Activated CD4-positive, alpha-beta T cell treated with anti-CD3 and anti-CD28 coated beads, Interleukin-2, amount 10 ng/mL, durations not matched to agents 24 days and 14 days (primary cell): Measurements from ENCODE around the gene JDP2. TPM values are rescaled to one million over a fixed set of nuclear protein-coding genes. Genes with fewer than 3 reads are reported as not detected.
A peak's percentile ranks its signal among the peaks of the same experiment; 100 is the strongest.

ENCODE experiments used
- DNase-seq: peaks from one replicate; pipeline ENCODE4 v3.0.0; 2022
- H3K27ac Mint-ChIP-seq: one replicate; pipeline ENCODE4 v1.8.0; 2022; ENCODE audit warnings: mild to moderate bottlenecking, mixed read lengths
- H3K27me3 Mint-ChIP-seq: one replicate; pipeline ENCODE4 v1.8.0; 2022; ENCODE audit warnings: mixed read lengths
- H3K36me3 Mint-ChIP-seq: one replicate; pipeline ENCODE4 v1.8.0; 2022; ENCODE audit warnings: low read depth, mild to moderate bottlenecking, mixed read lengths
- H3K4me1 Mint-ChIP-seq: one replicate; pipeline ENCODE4 v1.8.0; 2021; ENCODE audit warnings: mixed read lengths
- H3K4me3 Mint-ChIP-seq: one replicate; pipeline ENCODE4 v1.8.0; 2022; ENCODE audit warnings: mild to moderate bottlenecking, moderate library complexity, mixed read lengths
- H3K9me3 Mint-ChIP-seq: one replicate; pipeline ENCODE4 v1.8.0; 2021; ENCODE audit warnings: mixed read lengths
- intact Hi-C: fragments of 100-400 bp; cut with micrococcal nuclease; formaldehyde crosslinking; loops from one replicate; pipeline ENCODE4 v1.15.1; 2023
- total RNA-seq: library from RNA; stranded (reverse); gene quantifications from 2 replicates; pipeline ENCODE4 v1.2.3, GENCODE V29; 2022

Gene JDP2
- total RNA-seq, 1 donor from 2014 or later, result 1.1 TPM

DNA sequence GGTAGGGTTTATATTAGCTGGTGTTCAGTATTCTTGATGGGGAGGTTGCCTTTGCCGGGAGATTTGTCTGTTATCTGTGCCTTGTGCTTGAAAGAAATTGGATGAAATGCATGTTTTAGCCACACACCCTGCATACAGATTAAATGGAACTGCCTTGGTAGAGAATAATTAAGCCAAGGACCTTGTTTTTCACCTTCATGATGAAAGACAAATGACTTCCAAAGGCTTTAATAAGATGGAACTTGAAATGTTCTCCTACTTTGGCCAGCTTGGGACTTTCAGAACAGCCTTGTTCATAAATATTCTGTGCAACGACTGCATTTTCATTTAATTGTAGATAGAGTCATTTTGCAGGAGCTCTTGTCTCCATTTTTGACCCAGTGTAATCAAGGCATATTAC lies 21.2 kb downstream of the JDP2 start:
- no peak for DNase-seq
- no peaks in the 10 kb centered on the region for H3K9me3 Mint-ChIP-seq
- peaks cover 4% of the 10 kb centered on the region for H3K4me1 Mint-ChIP-seq
- no peaks in the 10 kb centered on the region for H3K27me3 Mint-ChIP-seq
- H3K27ac Mint-ChIP-seq, result no peak overlapping the region
- intact Hi-C loops, result no loop called here
- H3K4me3 Mint-ChIP-seq, result no peak overlapping the region
- no peaks in the 10 kb centered on the region for H3K36me3 Mint-ChIP-seq

DNA sequence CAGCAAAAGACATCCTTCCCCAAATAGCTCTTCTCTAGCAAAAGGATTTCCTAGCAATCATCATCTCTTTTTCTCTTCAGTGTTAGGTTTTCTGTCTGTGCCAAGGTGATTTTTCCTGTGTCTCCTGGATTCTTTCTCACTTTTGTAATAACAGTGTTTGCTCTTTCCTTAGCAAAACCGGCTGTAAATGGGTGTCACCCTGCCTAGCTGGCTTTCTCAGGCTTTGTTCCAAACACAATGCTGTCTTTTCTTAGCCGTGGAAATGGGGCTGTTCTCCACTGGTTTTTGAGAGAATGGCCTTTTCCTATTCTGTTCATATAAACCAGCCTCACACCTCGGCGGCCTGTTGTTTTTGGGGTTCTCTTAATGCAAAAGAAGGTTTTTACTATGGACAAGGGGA lies 21.9 kb downstream of the JDP2 start:
- peaks cover 4% of the 10 kb centered on the region for H3K4me1 Mint-ChIP-seq
- H3K27ac Mint-ChIP-seq, result no peak overlapping the region
- no peaks in the 10 kb centered on the region for H3K36me3 Mint-ChIP-seq
- no peaks in the 10 kb centered on the region for H3K9me3 Mint-ChIP-seq
- DNase-seq, result no peak
- no peak overlapping the region for H3K4me3 Mint-ChIP-seq
- H3K27me3 Mint-ChIP-seq, result no peaks in the 10 kb centered on the region
- intact Hi-C loops, result loop anchor here (5.0 kb wide), 1 partner anchor 142 kb away; no protein-coding TSS in a partner anchor

DNA sequence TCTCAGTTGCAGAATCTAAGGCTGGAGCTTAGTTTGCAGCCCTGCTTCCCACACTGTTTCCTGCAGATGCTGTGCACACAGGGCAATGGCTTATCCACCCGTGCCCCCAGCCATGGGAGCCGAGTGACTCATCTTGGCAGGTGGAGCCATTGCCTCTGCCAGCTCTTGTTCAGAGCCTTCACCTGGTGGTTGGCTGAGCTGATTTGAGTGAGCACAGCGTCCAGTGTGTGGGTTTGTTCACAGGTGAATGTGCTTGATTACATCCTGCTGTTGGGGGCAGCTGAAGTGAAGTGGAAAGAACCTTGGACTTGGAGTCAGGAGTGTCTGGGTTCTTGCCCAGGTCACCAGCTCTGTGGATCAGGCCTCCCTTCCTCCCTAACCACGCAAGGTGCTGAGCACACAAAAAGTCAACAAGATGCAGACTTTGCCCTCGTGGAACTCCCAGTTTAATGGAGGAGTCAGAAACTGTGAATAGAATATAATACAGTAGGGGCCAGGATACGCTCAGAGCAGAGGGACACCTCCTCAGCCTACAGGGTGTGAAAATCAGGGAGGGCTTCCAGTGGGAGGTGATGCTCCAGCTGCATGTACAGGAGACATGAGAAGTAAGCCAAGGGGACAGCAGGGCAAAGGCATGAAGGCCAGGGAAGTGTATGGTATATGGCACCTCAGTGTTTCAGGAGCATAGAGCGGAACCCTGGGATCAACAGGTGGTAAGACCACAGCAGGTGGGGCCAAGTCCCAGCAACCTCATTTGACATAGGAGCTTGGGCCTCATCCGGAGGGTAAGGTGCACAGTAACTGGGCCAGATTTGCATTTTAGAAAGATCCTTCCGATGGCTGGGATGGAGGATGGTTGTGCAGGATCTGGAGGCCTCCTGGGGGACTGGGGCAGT lies 22.8 kb downstream of the JDP2 start:
- Mint-ChIP-seq H3K4me1 (peaks cover 4% of the 10 kb centered on the region), H3K4me3 (no peak overlapping the region), H3K27me3 (no peaks in the 10 kb centered on the region), H3K27ac (no peak overlapping the region), H3K36me3 (no peaks in the 10 kb centered on the region), H3K9me3 (no peaks in the 10 kb centered on the region)
- DNase-seq, result no peak
- intact Hi-C loops, result loop anchor here (5.0 kb wide), 1 partner anchor 143 kb away; no protein-coding TSS in a partner anchor

DNA sequence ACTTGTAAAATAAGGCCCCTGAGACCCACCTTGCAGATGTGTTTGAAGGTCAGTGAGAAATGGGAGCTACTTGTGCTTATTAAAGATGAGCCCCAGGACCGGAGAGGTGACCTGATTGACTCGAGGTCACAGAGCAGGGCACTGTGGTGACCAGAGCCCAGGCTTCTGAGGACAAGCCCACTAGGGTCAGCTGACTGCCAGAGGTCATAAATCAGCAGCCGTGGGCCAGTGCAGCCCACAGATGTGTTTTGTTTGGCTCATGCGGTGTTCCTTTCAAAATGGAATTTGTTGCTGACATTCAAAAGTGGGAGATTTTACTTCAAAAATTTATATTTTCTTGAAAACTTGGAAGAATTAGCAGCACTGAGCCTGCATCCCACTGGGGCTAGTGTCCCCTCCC lies 24.5 kb downstream of the JDP2 start:
- no peak for DNase-seq
- intact Hi-C loops, result loop anchor here (5.0 kb wide), 1 partner anchor 145 kb away; no protein-coding TSS in a partner anchor
- Mint-ChIP-seq H3K4me3 (no peak overlapping the region), H3K27ac (no peak overlapping the region), H3K36me3 (no peaks in the 10 kb centered on the region), H3K9me3 (no peaks in the 10 kb centered on the region), H3K27me3 (no peaks in the 10 kb centered on the region), H3K4me1 (no peaks in the 10 kb centered on the region)

DNA sequence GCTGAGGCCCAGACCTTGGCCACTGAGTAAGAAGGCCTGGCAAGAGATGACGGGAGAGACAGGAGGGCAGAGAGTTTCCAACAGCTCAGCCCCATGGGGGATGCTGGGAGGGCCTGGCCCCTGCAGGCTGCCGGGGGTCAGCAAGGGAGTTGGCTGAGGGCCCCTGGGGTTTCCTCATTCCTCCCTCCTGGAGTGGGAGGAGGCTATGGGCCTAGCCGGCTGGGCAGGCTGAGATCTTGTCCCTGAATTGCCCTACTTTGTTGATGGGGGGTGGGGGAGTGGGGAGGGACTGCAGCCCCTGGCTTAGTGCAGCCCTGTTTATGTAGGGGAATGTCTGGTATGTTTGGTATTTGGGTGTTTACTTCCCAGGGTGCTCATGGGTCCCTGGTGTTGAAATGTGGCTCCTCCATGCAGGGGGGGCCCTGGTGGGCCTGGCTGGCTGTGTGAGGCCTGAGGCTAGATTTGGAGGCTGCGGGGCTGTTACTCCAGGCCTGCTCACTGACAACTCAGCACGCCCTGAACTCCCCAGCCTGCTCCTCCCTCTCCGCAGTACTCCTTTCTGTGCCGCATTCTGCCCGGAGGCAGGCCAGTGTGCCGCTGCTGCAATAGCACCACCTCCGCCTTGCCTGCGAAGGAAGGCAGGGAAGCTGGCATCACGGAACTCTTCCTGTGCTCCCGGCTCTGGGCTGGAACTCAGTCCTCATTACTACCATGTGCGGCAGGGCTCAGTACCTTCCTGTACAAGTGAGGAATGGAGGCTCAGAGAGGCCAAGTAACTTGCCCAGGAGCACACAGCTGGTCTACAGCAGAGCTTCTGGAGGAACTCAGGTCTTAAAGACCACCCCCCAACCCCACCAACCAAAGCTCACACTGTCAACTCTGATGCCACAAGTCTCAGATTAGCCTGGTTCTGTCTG lies 25.3 kb downstream of the JDP2 start:
- no peak for DNase-seq
- H3K4me1 Mint-ChIP-seq, result no peaks in the 10 kb centered on the region
- no peaks in the 10 kb centered on the region for H3K27me3 Mint-ChIP-seq
- intact Hi-C loops, result loop anchor here (5.0 kb wide), 1 partner anchor 146 kb away; no protein-coding TSS in a partner anchor
- no peaks in the 10 kb centered on the region for H3K9me3 Mint-ChIP-seq
- no peak overlapping the region for H3K4me3 Mint-ChIP-seq
- H3K27ac Mint-ChIP-seq, result no peak overlapping the region
- no peaks in the 10 kb centered on the region for H3K36me3 Mint-ChIP-seq

DNA sequence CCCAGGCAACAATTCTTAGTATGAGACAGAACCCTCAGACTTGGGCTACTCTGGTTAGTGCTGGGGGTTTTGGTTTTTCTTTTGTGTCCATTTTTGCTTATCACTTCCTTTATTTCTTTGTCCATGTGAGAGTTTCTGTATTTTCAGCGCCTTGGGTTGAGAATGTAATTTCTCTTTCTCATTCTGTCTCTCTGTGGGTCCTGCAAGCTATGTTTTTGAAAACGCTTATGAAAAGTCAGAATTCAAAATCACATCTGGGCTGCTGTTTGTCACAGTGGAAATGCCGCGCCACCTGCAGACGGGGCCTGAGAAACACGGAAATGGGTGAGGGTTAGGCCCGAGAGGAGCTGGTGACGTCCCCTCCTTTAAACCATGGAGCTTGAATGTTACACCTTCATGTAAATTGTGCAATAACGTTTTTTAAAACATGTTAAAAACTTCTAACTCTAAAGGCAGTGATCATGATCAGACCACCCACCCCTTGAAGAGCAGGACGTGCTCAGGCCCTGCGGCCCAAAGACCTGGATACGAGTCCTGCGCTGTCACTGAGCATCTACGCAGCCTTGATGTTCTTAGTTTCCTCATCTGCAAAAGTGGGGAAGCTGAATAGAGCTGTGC lies 26.1 kb downstream of the JDP2 start:
- no peaks in the 10 kb centered on the region for H3K36me3 Mint-ChIP-seq
- no peaks in the 10 kb centered on the region for H3K9me3 Mint-ChIP-seq
- peaks cover 4% of the 10 kb centered on the region for H3K4me1 Mint-ChIP-seq
- intact Hi-C loops, result loop anchor here (5.0 kb wide), 1 partner anchor 147 kb away; no protein-coding TSS in a partner anchor
- H3K27me3 Mint-ChIP-seq, result no peaks in the 10 kb centered on the region
- peak; percentile 73 for DNase-seq
- peak overlapping the region; percentile 13 for H3K27ac Mint-ChIP-seq
- no peak overlapping the region for H3K4me3 Mint-ChIP-seq

DNA sequence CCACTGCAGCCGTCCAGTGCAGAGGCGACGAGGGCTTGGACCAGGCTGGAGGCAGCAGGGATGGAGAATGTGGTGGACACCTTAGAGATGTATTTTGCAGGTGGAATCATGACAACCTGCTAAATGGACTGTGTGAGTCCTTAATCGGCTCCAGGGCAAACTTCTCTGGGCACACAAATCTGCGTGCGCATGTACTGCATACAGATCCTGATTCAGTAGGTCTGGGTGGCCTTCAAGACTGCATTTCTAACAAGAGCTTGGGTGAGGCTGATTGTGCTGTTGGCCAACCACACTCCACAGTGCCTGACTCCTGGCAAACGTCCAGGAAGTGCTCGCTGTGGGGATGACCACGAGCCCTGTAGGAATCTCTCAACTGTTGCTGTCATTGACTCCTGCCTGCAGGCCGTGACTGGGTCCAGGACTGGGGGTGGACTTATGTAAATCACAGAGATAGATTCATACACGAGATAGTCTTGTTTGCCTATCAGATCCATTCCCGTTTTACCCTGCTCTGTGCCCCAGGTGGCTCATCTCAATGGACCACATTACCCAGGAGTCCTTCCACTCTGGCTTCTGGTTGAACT lies 27.2 kb downstream of the JDP2 start:
- H3K4me1 Mint-ChIP-seq, result peaks cover 5% of the 10 kb centered on the region
- no peak for DNase-seq
- intact Hi-C loops, result loop anchor here (5.0 kb wide), 1 partner anchor 148 kb away; no protein-coding TSS in a partner anchor
- H3K36me3 Mint-ChIP-seq, result no peaks in the 10 kb centered on the region
- H3K4me3 Mint-ChIP-seq, result no peak overlapping the region
- H3K27ac Mint-ChIP-seq, result no peak overlapping the region
- no peaks in the 10 kb centered on the region for H3K9me3 Mint-ChIP-seq
- no peaks in the 10 kb centered on the region for H3K27me3 Mint-ChIP-seq

DNA sequence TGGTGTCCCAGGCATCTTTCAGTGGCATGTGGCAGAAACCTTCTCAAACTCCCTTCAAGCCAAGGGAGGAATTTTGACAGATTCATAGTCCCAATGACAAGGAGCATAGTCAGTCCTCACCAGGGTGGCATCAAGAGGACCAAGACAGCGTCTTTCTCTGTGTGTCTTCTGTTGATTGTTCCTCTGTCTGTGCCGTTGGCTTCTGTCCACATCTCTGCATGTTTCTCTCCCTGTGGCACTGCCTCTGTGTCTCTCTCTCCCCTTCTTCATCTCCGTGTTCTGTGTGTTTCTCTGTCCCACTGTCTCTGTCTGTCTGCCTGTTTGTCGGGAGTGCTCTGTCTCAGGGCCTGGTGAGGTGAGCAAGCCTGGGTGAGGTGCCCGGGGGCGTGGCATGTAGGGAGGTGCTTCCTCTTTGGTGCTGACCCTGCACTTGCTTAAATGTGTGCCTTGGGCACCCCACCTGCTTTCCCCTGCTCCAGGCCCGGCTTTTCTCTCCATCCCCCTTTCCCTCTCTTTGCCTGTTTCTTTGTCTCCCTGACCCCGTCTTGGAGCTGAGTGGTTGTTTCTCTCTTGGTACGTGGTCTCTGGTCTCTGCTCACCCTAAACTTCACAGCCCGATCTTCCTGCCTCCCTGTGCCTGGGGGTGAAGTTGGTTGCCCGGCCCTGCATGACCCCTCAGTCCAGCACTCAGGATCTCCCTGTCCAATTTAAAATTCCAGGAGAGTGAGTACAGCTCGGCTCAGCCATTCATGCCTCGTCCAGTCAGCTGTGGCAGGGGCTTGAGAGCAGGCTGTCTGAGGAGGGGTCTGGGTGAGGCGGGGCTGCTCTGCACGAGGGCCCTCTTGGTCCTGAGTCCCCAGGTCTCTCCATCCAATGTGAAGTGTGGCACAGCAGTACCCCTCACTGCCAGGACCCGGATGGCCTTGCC lies 28.5 kb downstream of the JDP2 start:
- no peaks in the 10 kb centered on the region for H3K9me3 Mint-ChIP-seq
- no peak overlapping the region for H3K27ac Mint-ChIP-seq

DNA sequence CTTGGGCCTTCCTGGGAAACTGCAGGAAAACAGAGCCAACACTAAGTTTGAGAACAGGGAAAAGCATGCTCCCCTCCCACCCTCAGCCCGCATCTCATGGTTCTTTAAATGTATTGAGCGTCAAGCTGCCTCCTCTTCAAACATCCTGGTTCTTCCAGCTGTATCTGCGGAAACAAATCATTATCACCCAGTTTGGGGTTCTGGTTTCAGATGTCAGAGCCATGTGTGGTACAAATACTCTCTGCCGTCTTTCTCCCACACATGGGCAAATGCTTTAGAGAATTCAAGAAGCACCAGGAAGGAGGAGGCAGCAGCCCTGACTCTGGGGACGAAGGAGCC lies 29.1 kb downstream of the JDP2 start:
- Mint-ChIP-seq H3K36me3 (no peaks in the 10 kb centered on the region), H3K27ac (peak overlapping the region; percentile 34), H3K4me3 (no peak overlapping the region), H3K4me1 (peaks cover 5% of the 10 kb centered on the region), H3K9me3 (no peaks in the 10 kb centered on the region), H3K27me3 (no peaks in the 10 kb centered on the region)
- intact Hi-C loops, result no loop called here
- no peak for DNase-seq

More for the DNA sequence above, 28.5 kb downstream of the JDP2 start:
- no peak overlapping the region for H3K4me3 Mint-ChIP-seq
- intact Hi-C loops, result no loop called here
- H3K27me3 Mint-ChIP-seq, result no peaks in the 10 kb centered on the region
- DNase-seq, result no peak
- H3K4me1 Mint-ChIP-seq, result peaks cover 5% of the 10 kb centered on the region
- no peaks in the 10 kb centered on the region for H3K36me3 Mint-ChIP-seq

DNA sequence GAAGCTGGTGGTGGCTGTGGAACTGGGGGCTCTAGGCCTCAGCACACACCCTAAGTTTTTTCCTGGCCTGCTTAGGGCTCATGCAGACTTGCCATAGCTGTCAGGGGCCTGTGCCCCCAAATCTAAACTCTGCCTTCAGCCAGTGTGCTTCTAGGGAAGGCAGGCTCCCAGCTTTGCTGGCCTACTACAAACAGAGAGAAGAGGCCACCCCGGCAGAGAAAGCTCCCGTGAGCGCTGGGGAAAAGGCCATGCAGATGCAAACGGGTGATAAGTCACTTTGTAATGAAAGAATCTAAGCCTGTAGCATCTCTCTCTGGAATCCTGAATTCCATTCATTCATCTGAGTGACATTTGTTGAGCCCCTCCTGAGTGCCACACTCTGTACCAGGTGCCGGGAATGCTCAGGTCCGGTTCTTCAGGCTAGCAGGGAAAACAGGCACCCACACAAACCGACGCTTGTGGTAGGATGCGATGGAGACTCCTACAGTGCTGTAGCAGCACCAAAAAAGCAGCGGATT lies 29.9 kb downstream of the JDP2 start:
- no peaks in the 10 kb centered on the region for H3K36me3 Mint-ChIP-seq
- H3K27me3 Mint-ChIP-seq, result no peaks in the 10 kb centered on the region
- intact Hi-C loops, result no loop called here
- peaks cover 5% of the 10 kb centered on the region for H3K4me1 Mint-ChIP-seq
- H3K4me3 Mint-ChIP-seq, result no peak overlapping the region
- H3K9me3 Mint-ChIP-seq, result no peaks in the 10 kb centered on the region
- no peak for DNase-seq
- H3K27ac Mint-ChIP-seq, result no peak overlapping the region

DNA sequence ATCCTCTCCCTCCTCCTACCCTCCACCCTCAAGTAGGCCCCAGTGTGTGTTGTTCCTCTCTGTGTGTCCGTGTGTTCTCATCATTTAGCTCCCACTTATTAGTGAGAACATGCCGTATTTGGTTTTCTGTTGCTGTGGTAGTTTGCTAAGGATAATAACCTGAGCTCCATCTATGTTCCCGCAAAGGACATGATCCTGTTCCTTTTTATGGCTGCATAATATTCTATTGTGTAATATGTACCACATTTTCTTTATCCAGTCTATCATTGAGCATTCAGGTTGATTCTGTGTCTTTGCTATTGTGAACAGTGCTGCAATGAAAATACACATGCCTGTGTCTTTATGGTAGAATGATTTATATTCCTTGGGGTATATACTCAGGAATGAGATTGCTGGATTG lies 30.5 kb downstream of the JDP2 start:
- Mint-ChIP-seq H3K9me3 (no peaks in the 10 kb centered on the region), H3K4me3 (no peak overlapping the region), H3K36me3 (no peaks in the 10 kb centered on the region), H3K27ac (peak overlapping the region; percentile 72), H3K27me3 (no peaks in the 10 kb centered on the region), H3K4me1 (peaks cover 5% of the 10 kb centered on the region)
- intact Hi-C loops, result no loop called here
- DNase-seq, result no peak

DNA sequence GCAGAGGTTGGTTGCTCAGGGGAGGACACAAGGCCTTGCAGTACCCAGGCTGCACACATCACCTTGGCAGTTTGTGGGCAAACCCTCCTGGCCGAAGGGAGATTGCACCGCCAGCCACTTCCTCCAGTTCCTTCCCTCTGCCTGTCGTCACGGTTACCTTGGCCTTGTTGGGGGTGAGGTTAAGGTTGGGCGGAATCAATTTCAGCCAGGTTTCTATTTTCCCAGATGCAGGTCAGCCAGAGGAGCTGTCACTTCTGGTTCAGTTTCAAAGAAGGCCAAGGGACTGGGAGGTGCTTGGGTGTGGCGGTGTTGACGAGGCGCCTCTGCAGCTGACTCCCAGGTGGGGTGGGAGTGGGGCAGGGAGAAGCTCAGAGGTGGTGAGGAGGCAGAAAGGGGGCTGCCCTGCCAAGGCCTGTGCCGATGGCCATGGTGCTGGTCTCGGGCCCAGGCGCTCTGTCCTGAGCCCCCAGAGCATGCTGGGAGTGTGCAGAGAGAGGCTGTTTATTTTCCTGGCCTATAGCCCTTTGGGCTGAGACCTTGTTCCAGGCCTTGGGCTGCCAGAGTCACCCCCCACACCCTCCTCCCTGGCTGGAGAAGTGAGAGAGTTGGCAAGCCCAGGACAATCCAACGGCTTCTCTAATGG lies 31.4 kb downstream of the JDP2 start:
- intact Hi-C loops, result no loop called here
- Mint-ChIP-seq H3K4me3 (no peak overlapping the region), H3K4me1 (peaks cover 5% of the 10 kb centered on the region), H3K27ac (no peak overlapping the region), H3K27me3 (no peaks in the 10 kb centered on the region), H3K36me3 (no peaks in the 10 kb centered on the region), H3K9me3 (no peaks in the 10 kb centered on the region)
- no peak for DNase-seq
